ENCODE results near the gene KCNAB1. TPM values are rescaled to one million over a fixed set of nuclear protein-coding genes. Genes with fewer than 3 reads are reported as not detected.

Gene KCNAB1
- total RNA-seq, 2 donors from 2014 or later: 0.49 to 0.81 TPM

DNA sequence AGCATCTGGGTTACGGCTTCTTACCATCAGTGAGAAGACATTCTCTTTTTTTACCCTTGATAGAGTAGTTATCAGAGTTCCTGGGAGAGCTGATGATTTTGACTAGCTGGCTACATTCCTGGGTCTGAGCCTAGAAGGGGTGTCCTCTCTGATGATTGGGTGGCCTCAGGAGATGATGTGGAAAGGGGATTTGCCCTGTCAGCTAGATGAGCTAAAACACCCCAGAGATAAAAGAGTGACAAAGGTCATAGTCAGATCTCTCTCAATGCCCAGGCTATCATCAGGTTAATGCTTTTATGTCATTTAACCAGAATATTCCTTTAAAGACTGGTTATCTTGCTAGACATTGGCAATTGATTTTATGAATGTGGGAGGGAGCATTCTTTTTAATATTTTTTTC, 130.2 kb downstream of the KCNAB1 start:
- H3K4me3 ChIP-seq (ENCODE audit: low read length): no peak overlapping the region
- TF ChIP-seq, protein P1, sequence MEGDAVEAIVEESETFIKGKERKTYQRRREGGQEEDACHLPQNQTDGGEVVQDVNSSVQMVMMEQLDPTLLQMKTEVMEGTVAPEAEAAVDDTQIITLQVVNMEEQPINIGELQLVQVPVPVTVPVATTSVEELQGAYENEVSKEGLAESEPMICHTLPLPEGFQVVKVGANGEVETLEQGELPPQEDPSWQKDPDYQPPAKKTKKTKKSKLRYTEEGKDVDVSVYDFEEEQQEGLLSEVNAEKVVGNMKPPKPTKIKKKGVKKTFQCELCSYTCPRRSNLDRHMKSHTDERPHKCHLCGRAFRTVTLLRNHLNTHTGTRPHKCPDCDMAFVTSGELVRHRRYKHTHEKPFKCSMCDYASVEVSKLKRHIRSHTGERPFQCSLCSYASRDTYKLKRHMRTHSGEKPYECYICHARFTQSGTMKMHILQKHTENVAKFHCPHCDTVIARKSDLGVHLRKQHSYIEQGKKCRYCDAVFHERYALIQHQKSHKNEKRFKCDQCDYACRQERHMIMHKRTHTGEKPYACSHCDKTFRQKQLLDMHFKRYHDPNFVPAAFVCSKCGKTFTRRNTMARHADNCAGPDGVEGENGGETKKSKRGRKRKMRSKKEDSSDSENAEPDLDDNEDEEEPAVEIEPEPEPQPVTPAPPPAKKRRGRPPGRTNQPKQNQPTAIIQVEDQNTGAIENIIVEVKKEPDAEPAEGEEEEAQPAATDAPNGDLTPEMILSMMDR (conservative IDR thresholded peaks at IDR 0.05): no peak
- Mint-ChIP-seq H3K36me3 (ENCODE audit: low read depth) (no peaks in the 10 kb centered on the region), H3K27me3 (ENCODE audit: insufficient read depth) (peaks cover 42% of the 10 kb centered on the region), H3K4me3 (no peak overlapping the region), H3K4me1 (no peaks in the 10 kb centered on the region), H3K9me3 (no peaks in the 10 kb centered on the region), H3K27ac (no peak overlapping the region)
- peaks cover 69% of the 10 kb centered on the region for H3K27me3 ChIP-seq (ENCODE audit: control insufficient read depth, insufficient read depth, low read length, poor library complexity, severe bottlenecking)
- DNase-seq: no peak
- H3K9me3 ChIP-seq (ENCODE audit: control insufficient read depth, low read length): no peaks in the 10 kb centered on the region
- no peak overlapping the region for H3K27ac ChIP-seq (ENCODE audit: low read depth, low read length)
- H3K36me3 ChIP-seq (ENCODE audit: control insufficient read depth, insufficient read depth, low read length): no peaks in the 10 kb centered on the region
- 97% methylated on average over 1 of the region's 1 CpG; no CpG with 5 or more reads in 1 of the 2 experiments for WGBS, 2 experiments (ENCODE audit: insufficient coverage in 1 of 2, insufficient read length in 1 of 2)
- no peak overlapping the region for H3K9ac ChIP-seq (ENCODE audit: extremely low read depth, low read length, poor library complexity, severe bottlenecking)
- no peaks in the 10 kb centered on the region for H3K4me1 ChIP-seq (ENCODE audit: control insufficient read depth, insufficient read depth, low read length)

DNA sequence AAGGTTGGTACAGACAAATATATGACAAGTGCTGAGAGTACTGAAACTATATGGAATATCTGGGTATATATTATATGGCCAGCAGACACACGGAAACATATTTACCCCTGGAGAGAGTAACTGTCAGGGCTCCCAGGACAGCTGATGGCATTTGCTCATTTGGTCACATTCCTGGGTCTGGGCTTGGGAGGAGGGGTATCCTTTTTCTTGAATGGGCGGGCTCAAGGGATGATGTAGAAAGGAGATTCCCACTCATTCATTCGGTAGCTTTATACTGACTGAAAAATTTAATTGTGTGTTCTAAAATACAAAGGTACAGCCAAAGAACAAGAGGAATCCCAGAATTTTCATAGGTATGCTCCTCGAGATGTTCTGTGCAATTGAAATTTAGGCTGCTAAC, 131.0 kb downstream of the KCNAB1 start:
- Mint-ChIP-seq H3K4me1 (no peaks in the 10 kb centered on the region), H3K9me3 (no peaks in the 10 kb centered on the region), H3K36me3 (ENCODE audit: low read depth) (no peaks in the 10 kb centered on the region), H3K27ac (no peak overlapping the region), H3K4me3 (no peak overlapping the region), H3K27me3 (ENCODE audit: insufficient read depth) (peaks cover 36% of the 10 kb centered on the region)
- 91% methylated on average over 4 of the region's 4 CpGs; no CpG with 5 or more reads in 1 of the 2 experiments for WGBS, 2 experiments (ENCODE audit: insufficient coverage in 1 of 2, insufficient read length in 1 of 2)
- Histone ChIP-seq H3K4me3 (ENCODE audit: low read length) (no peak overlapping the region), H3K9ac (ENCODE audit: extremely low read depth, low read length, poor library complexity, severe bottlenecking) (no peak overlapping the region), H3K4me1 (ENCODE audit: control insufficient read depth, insufficient read depth, low read length) (no peaks in the 10 kb centered on the region), H3K27ac (ENCODE audit: low read depth, low read length) (no peak overlapping the region), H3K36me3 (ENCODE audit: control insufficient read depth, insufficient read depth, low read length) (no peaks in the 10 kb centered on the region), H3K9me3 (ENCODE audit: control insufficient read depth, low read length) (no peaks in the 10 kb centered on the region), H3K27me3 (ENCODE audit: control insufficient read depth, insufficient read depth, low read length, poor library complexity, severe bottlenecking) (peaks cover 60% of the 10 kb centered on the region)
- TF ChIP-seq, protein P1 (conservative IDR thresholded peaks at IDR 0.05): no peak
- no peak for DNase-seq

DNA sequence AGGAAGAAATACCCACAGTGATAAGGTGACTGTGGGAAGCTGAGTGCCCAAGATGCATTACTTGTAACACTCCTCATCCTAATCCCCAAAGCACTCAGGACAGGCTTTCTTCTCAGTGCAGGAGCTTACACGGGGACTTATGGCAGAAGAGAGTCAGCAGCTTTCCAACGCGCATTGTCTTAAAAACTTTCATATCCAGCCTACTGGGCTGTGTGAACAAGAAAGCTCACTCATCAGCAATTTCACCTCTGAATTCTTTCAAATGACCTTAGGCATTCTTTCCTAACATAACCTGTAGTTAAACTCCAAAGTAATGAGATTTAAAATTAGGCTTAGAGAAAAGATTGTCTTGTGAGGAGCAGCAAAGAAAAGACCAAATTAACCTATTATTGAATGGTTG, 132.3 kb downstream of the KCNAB1 start:
- Mint-ChIP-seq H3K36me3 (ENCODE audit: low read depth) (no peaks in the 10 kb centered on the region), H3K27me3 (ENCODE audit: insufficient read depth) (peaks cover 24% of the 10 kb centered on the region), H3K4me3 (no peak overlapping the region), H3K9me3 (no peaks in the 10 kb centered on the region), H3K27ac (no peak overlapping the region), H3K4me1 (no peaks in the 10 kb centered on the region)
- TF ChIP-seq, protein P1 (conservative IDR thresholded peaks at IDR 0.05): no peak
- 84 to 86% methylated on average over 3 of the region's 3 CpGs for WGBS, 2 experiments (ENCODE audit: insufficient coverage in 1 of 2, insufficient read length in 1 of 2)
- DNase-seq: no peak
- no peaks in the 10 kb centered on the region for H3K4me1 ChIP-seq (ENCODE audit: control insufficient read depth, insufficient read depth, low read length)
- no peak overlapping the region for H3K4me3 ChIP-seq (ENCODE audit: low read length)
- peaks cover 48% of the 10 kb centered on the region for H3K27me3 ChIP-seq (ENCODE audit: control insufficient read depth, insufficient read depth, low read length, poor library complexity, severe bottlenecking)
- H3K27ac ChIP-seq (ENCODE audit: low read depth, low read length): no peak overlapping the region
- H3K9me3 ChIP-seq (ENCODE audit: control insufficient read depth, low read length): no peaks in the 10 kb centered on the region
- H3K36me3 ChIP-seq (ENCODE audit: control insufficient read depth, insufficient read depth, low read length): no peaks in the 10 kb centered on the region
- H3K9ac ChIP-seq (ENCODE audit: extremely low read depth, low read length, poor library complexity, severe bottlenecking): no peak overlapping the region

All from endodermal cell (in vitro differentiated cells).